Measurements from ENCODE around the gene RASA1. TPM values are rescaled to one million over a fixed set of nuclear protein-coding genes. Genes with fewer than 3 reads are reported as not detected.

RASA1 gene
- total RNA-seq, 1 experiment from 2014 or later = 29.0 TPM

DNA sequence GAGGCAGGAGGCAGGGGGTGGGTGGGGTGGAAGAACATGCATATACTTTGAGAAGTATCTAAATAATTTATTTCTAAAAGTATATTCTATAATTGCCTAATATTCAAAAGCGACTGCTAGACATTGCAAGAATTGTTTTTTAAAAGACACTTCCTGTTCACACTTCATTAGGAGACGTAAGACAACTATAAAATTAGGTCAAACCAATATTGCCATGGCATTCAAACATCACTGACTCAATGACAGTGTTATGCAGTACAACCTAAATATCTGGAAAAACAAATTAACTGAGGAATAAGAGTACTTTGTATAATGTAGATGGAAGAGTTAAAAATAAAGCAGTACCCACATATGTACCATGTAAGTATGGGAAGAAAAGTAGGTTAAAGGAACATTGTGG, 140.5 kb downstream of the RASA1 start:
- no peak for DNase-seq (ENCODE audit: low read depth, low spot score)
- BruUV-seq (replicated peaks) = no TSS peak
- POLR2A ChIA-PET = no interaction called here
- CTCF ChIA-PET = no interaction called here
- in situ Hi-C loops (cut with HindIII; ENCODE audit: low pct_unique_long_range_greater_than_20kb, low sequenced_read_pairs) = no loop called here
- H3K36me3 ChIP-seq (ENCODE audit: control insufficient read depth, insufficient read depth, low read length) = peaks cover 57% of the 10 kb centered on the region
- H3K27me3 ChIP-seq (ENCODE audit: control insufficient read depth, insufficient read depth, low read length) = no peaks in the 10 kb centered on the region
- intact Hi-C loops (cut with micrococcal nuclease; ENCODE audit: unreplicated experiment) = no loop called here
- TF ChIP-seq REST (IDR thresholded peaks at IDR 0.05; ENCODE audit: insufficient read depth in 1 of 2, low read depth in 2 of 2, low read length in 1 of 2) (no peak), TCF7L2 (IDR thresholded peaks at IDR 0.05; ENCODE audit: low read depth, low read length) (no peak), POLR2AphosphoS5 (IDR thresholded peaks at IDR 0.05; ENCODE audit: low read depth, low read length) (no peak), SIN3A (IDR thresholded peaks at IDR 0.05; ENCODE audit: borderline replicate concordance, insufficient read depth, low read depth, low read length) (no peak), CTCF (IDR thresholded peaks at IDR 0.05) (no peak)
- no peaks in the 10 kb centered on the region for H3K9me3 ChIP-seq (ENCODE audit: control insufficient read depth, insufficient read depth, low read depth, low read length)
- no peak overlapping the region for H3K27ac ChIP-seq (ENCODE audit: low read length)
- ATAC-seq = no peak
- H3K4me1 ChIP-seq (ENCODE audit: control insufficient read depth, insufficient read depth, low read length) = peaks cover 12% of the 10 kb centered on the region; the same call in 1 of the 2 replicates
- H3K4me3 ChIP-seq (ENCODE audit: low read depth in 2 of 2, low read length in 2 of 2) = no peak overlapping the region

DNA sequence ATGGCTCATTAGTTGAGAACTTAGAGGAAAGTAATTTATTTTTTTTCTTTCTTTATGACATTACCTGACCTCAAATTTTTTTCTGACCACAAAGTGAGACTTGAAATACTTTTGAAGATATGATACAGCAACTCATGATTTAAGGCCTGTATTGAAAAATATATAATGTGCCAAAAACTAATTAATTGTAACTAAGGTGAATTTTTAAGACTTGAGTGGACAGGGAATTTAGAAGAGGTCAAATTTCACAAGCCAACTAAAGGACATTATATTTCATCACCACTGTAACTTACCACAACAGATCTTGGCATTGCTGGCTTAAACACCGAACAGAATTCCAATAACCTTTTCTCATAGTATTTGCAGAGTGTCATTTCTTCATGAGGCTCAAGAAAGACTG, 143.2 kb downstream of the RASA1 start:
- H3K9me3 ChIP-seq (ENCODE audit: control insufficient read depth, insufficient read depth, low read depth, low read length) = no peaks in the 10 kb centered on the region
- TF ChIP-seq POLR2AphosphoS5 (IDR thresholded peaks at IDR 0.05; ENCODE audit: low read depth, low read length) (no peak), CTCF (IDR thresholded peaks at IDR 0.05) (no peak), REST (IDR thresholded peaks at IDR 0.05; ENCODE audit: insufficient read depth in 1 of 2, low read depth in 2 of 2, low read length in 1 of 2) (no peak), TCF7L2 (IDR thresholded peaks at IDR 0.05; ENCODE audit: low read depth, low read length) (no peak), SIN3A (IDR thresholded peaks at IDR 0.05; ENCODE audit: borderline replicate concordance, insufficient read depth, low read depth, low read length) (no peak)
- ChIA-PET POLR2A (interaction anchor here (1.0 kb wide), 1 partner anchor 11 kb away, joined by 3 read pairs; no protein-coding TSS in a partner anchor), CTCF (no interaction called here)
- in situ Hi-C loops (cut with HindIII; ENCODE audit: low pct_unique_long_range_greater_than_20kb, low sequenced_read_pairs) (no loop called here), intact Hi-C loops (cut with micrococcal nuclease; ENCODE audit: unreplicated experiment) (no loop called here)
- BruUV-seq (replicated peaks) = no TSS peak
- no peak for DNase-seq (ENCODE audit: low read depth, low spot score)
- ATAC-seq = no peak
- no peaks in the 10 kb centered on the region for H3K27me3 ChIP-seq (ENCODE audit: control insufficient read depth, insufficient read depth, low read length)
- peak overlapping the region; percentile 97 for H3K27ac ChIP-seq (ENCODE audit: low read length)
- H3K4me3 ChIP-seq (ENCODE audit: low read depth in 2 of 2, low read length in 2 of 2) = peak overlapping the region; percentile 82 to 94; a peak in 3 of 4 replicates
- H3K36me3 ChIP-seq (ENCODE audit: control insufficient read depth, insufficient read depth, low read length) = peaks cover 42% of the 10 kb centered on the region
- peaks cover 12% of the 10 kb centered on the region; the same call in 1 of the 2 replicates for H3K4me1 ChIP-seq (ENCODE audit: control insufficient read depth, insufficient read depth, low read length)
